Measurements from ENCODE around the gene PBX2. TPM values are rescaled to one million over a fixed set of nuclear protein-coding genes. Genes with fewer than 3 reads are reported as not detected.
"Not testable (repeated sequence)": the region's sequence is repeated elsewhere in the genome, so short reads cannot be mapped to it uniquely, and the experiment has no call there.

Gene PBX2
- total and polyA plus RNA-seq, 4 donors = 1.5 to 52.5 (median 18.7) TPM

DNA sequence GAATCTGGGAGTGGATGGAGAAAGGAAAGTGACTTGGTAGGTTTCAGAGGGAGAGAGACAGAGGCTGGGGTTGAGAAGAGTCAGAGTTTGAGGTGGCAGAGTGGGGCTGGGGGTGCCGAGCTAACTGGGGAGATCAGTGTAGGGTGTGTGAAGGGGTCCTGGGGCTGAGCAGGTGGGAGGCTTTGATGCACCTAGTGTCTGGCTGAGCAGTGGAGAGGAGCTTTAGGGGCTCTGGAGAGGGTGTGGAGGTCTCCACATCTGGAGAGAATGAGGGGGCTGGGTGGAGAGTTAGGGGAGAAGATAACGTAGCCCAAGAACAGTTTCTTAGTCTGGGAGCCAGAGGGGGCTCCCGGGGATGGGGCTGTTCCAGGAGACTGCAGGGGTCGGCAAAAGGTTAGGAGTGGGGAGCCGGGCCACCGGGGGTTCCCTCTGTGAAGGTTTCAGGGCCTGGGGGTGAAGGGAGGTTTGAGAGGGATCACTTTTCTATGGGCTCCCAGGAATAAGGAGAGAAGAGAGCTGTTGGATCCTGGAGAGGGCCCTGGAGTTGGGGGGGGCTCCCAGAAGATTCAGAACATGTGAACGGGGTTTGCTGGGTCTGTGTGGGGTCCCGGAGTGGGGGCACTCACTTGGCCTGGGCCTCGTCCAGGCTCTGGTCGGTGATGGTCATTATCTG, 797 bp downstream of the PBX2 start:
- Histone ChIP-seq H3K4me3 (ENCODE audit: low read depth in 1 of 3, low read length in 3 of 3) (peak overlapping the region; percentile 63 to 72 (median 72)), H3K9ac (ENCODE audit: low read depth in 1 of 2, low read length in 2 of 2) (peak overlapping the region; percentile 88), H3K36me3 (ENCODE audit: control insufficient read depth in 4 of 4, insufficient read depth in 3 of 4, low read depth in 1 of 4, low read length in 3 of 4) (peaks cover 0 to 14% (median 8%) of the 10 kb centered on the region in 4 donors), H3K9me3 (ENCODE audit: control insufficient read depth in 4 of 4, low read length in 3 of 4) (no peaks in the 10 kb centered on the region), H3K4me1 (ENCODE audit: control insufficient read depth in 4 of 4, insufficient read depth in 4 of 4, low read length in 3 of 4) (peaks cover 7 to 27% (median 16%) of the 10 kb centered on the region in 4 donors), H3K27ac (ENCODE audit: low read depth in 1 of 2, low read length in 2 of 2) (peak overlapping the region; percentile 75 to 97), H3K27me3 (ENCODE audit: control insufficient read depth in 4 of 4, insufficient read depth in 4 of 4, low read length in 3 of 4) (no peaks in the 10 kb centered on the region)
- no peak for DNase-seq (ENCODE audit: low spot score)
- TF ChIP-seq, protein P1, sequence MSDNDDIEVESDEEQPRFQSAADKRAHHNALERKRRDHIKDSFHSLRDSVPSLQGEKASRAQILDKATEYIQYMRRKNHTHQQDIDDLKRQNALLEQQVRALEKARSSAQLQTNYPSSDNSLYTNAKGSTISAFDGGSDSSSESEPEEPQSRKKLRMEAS (IDR thresholded peaks at IDR 0.05) = no peak
- TF ChIP-seq HNF4G (IDR thresholded peaks at IDR 0.05) = no peak
- TF ChIP-seq RXRA (IDR thresholded peaks at IDR 0.05) = no peak
- no peak for TF ChIP-seq REST (IDR thresholded peaks at IDR 0.05)
- TF ChIP-seq, protein P2, sequence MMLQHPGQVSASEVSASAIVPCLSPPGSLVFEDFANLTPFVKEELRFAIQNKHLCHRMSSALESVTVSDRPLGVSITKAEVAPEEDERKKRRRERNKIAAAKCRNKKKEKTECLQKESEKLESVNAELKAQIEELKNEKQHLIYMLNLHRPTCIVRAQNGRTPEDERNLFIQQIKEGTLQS (IDR thresholded peaks at IDR 0.05) = no peak
- TF ChIP-seq GABPA (IDR thresholded peaks at IDR 0.05 in 1 of 2, conservative IDR thresholded peaks at IDR 0.05 in 1 of 2) = no peak
- TF ChIP-seq HNF4A (conservative IDR thresholded peaks at IDR 0.05) = no peak
- TF ChIP-seq, protein P3, sequence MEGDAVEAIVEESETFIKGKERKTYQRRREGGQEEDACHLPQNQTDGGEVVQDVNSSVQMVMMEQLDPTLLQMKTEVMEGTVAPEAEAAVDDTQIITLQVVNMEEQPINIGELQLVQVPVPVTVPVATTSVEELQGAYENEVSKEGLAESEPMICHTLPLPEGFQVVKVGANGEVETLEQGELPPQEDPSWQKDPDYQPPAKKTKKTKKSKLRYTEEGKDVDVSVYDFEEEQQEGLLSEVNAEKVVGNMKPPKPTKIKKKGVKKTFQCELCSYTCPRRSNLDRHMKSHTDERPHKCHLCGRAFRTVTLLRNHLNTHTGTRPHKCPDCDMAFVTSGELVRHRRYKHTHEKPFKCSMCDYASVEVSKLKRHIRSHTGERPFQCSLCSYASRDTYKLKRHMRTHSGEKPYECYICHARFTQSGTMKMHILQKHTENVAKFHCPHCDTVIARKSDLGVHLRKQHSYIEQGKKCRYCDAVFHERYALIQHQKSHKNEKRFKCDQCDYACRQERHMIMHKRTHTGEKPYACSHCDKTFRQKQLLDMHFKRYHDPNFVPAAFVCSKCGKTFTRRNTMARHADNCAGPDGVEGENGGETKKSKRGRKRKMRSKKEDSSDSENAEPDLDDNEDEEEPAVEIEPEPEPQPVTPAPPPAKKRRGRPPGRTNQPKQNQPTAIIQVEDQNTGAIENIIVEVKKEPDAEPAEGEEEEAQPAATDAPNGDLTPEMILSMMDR (IDR thresholded peaks at IDR 0.05; ENCODE audit: low read depth, low read length, missing input control) = no peak
- no peak for TF ChIP-seq SP1 (IDR thresholded peaks at IDR 0.05)
- no peak for TF ChIP-seq YY1 (IDR thresholded peaks at IDR 0.05)
- TF ChIP-seq FOXA2 (IDR thresholded peaks at IDR 0.05) = no peak
- WGBS = 10% methylated on average over 10 of the region's 10 CpGs

GRCh38 chr6:32188381-32189068, 1.5 kb downstream of the PBX2 start:
- Histone ChIP-seq H3K27me3 (ENCODE audit: control insufficient read depth in 4 of 4, insufficient read depth in 4 of 4, low read length in 3 of 4) (no peaks in the 10 kb centered on the region), H3K36me3 (ENCODE audit: control insufficient read depth in 4 of 4, insufficient read depth in 3 of 4, low read depth in 1 of 4, low read length in 3 of 4) (peaks cover 0 to 18% (median 8%) of the 10 kb centered on the region in 4 donors), H3K27ac (ENCODE audit: low read depth in 1 of 2, low read length in 2 of 2) (peak overlapping the region; percentile 75 to 97), H3K9me3 (ENCODE audit: control insufficient read depth in 4 of 4, low read length in 3 of 4) (no peaks in the 10 kb centered on the region), H3K4me3 (ENCODE audit: low read depth in 1 of 3, low read length in 3 of 3) (peak overlapping the region; percentile 63 to 72 (median 72)), H3K9ac (ENCODE audit: low read depth in 1 of 2, low read length in 2 of 2) (peak overlapping the region; percentile 88), H3K4me1 (ENCODE audit: control insufficient read depth in 4 of 4, insufficient read depth in 4 of 4, low read length in 3 of 4) (peaks cover 7 to 27% (median 16%) of the 10 kb centered on the region in 4 donors)
- TF ChIP-seq FOXA2 (IDR thresholded peaks at IDR 0.05) (no peak), HNF4A (conservative IDR thresholded peaks at IDR 0.05) (no peak), GABPA (IDR thresholded peaks at IDR 0.05 in 1 of 2, conservative IDR thresholded peaks at IDR 0.05 in 1 of 2) (no peak), EGR1 (IDR thresholded peaks at IDR 0.05; ENCODE audit: low read depth in 2 of 2) (no peak)
- TF ChIP-seq, protein P4, sequence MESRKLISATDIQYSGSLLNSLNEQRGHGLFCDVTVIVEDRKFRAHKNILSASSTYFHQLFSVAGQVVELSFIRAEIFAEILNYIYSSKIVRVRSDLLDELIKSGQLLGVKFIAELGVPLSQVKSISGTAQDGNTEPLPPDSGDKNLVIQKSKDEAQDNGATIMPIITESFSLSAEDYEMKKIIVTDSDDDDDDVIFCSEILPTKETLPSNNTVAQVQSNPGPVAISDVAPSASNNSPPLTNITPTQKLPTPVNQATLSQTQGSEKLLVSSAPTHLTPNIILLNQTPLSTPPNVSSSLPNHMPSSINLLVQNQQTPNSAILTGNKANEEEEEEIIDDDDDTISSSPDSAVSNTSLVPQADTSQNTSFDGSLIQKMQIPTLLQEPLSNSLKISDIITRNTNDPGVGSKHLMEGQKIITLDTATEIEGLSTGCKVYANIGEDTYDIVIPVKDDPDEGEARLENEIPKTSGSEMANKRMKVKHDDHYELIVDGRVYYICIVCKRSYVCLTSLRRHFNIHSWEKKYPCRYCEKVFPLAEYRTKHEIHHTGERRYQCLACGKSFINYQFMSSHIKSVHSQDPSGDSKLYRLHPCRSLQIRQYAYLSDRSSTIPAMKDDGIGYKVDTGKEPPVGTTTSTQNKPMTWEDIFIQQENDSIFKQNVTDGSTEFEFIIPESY (IDR thresholded peaks at IDR 0.05) = no peak
- no peak for DNase-seq (ENCODE audit: low spot score)
- WGBS = 58% methylated on average over 13 of the region's 13 CpGs

DNA sequence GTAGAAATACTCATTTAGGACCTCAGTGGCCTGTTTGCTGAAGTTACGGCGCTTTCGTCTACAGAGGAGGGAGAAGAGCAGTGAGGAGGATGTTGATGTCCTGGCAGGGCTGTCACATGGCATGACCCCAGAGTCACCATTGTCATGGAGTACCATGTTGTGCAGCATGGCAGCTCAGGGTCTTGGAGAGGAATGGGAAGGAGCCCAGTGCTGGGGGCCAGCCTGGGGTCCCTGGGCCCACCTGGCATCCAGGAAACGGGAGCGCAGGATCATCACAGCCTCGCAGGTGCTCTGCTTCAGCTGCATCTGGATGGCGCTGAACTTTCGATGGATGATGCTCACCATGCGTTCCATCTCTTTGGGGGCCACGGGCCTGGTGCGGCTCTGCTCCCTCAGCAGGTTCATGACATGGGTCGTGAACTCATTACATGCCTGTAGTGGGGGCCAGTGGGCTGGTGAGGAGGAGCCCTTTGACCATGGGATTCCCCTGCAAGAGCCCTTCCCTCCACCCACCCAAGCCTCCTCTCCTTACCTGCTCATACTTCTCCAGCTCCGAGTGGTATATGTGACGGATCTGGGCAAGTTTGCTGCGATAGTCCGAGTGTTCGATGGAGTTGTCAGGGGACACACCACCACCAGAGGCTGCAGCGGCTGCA, 2.1 kb downstream of the PBX2 start:
- Histone ChIP-seq H3K4me1 (ENCODE audit: control insufficient read depth in 4 of 4, insufficient read depth in 4 of 4, low read length in 3 of 4) (peaks cover 7 to 27% (median 16%) of the 10 kb centered on the region in 4 donors), H3K36me3 (ENCODE audit: control insufficient read depth in 4 of 4, insufficient read depth in 3 of 4, low read depth in 1 of 4, low read length in 3 of 4) (peaks cover 0 to 23% (median 12%) of the 10 kb centered on the region in 4 donors)
- 87% methylated on average over 18 of the region's 18 CpGs for WGBS
- H3K27me3 ChIP-seq (ENCODE audit: control insufficient read depth in 4 of 4, insufficient read depth in 4 of 4, low read length in 3 of 4); H3K4me3 ChIP-seq (ENCODE audit: low read depth in 1 of 3, low read length in 3 of 3); H3K9ac ChIP-seq (ENCODE audit: low read depth in 1 of 2, low read length in 2 of 2); DNase-seq (ENCODE audit: low spot score); H3K27ac ChIP-seq (ENCODE audit: low read depth in 1 of 2, low read length in 2 of 2); H3K9me3 ChIP-seq (ENCODE audit: control insufficient read depth in 4 of 4, low read length in 3 of 4): not testable (repeated sequence)
